C4-2B (cell line): Measurements from ENCODE around the gene DIAPH2.
"Not testable (repeated sequence)": the region's sequence is repeated elsewhere in the genome, so short reads cannot be mapped to it uniquely, and the experiment has no call there.

Experiments used
- CTCF ChIP-seq: fragments of 450-650 bp; conservative IDR thresholded peaks from 2 replicates; pipeline ENCODE4 v1.5.1; 2017; ENCODE audit warnings: mild to moderate bottlenecking
- ZFX ChIP-seq: fragments of 450-650 bp; IDR thresholded peaks from 2 replicates; pipeline ENCODE4 v1.6.1; 2017

- not testable (repeated sequence) for TF ChIP-seq CTCF, ZFX
Measured at GRCh38 chrX:96714393-96714792, 29.8 kb downstream of the DIAPH2 start.
